ENCODE measurements around the gene FOXRED2.
"Not testable (repeated sequence)": the region's sequence is repeated elsewhere in the genome, so short reads cannot be mapped to it uniquely, and the experiment has no call there.

The FOXRED2 gene

DNA sequence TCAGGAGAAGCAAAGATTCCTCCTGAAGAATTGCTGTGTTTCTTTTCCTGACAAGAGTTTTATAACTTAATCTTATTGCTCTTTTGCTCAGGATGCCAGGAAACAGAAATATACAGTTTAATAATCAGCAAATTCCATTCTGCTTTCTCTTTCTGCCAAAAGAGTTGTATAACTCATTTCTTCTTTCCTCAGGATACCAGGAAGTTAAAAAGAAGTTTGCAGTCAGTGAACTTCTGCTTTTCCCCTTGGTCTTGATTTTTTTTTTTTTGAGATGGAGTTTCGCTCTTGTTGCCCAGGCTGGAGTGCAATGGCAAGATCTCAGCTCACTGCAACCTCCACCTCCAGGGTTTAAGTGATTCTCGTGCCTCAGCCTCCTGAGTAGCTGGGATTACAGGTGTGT is 13.1 kb upstream of the FOXRED2 start:
- not testable (repeated sequence) for DNase-seq (ENCODE audit: low read depth, low spot score)

DNA sequence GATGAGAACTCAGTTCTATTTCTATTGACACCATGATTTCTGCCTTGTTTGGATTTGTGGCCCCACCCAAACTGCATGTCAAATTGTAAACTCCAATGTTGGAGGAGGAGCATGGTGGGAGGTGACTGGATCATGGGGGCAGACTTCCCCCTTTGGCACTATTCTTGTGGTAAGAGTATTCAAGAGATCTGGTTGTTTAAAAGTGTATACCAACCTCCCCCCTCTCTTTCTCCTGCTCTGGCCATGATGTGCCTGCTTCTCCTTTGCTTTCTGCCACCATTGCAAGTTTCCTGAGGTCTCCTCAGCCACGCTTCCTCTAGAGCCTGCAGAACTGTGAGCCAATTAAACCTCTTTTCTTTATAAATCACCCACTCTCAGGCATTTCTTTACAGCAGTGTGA is 7.9 kb upstream of the FOXRED2 start:
- no peak for DNase-seq (ENCODE audit: low read depth, low spot score)

GRCh38 chr22:36512991-36513390 is 6.2 kb upstream of the FOXRED2 start:
- no peak for DNase-seq (ENCODE audit: low read depth, low spot score)

DNA sequence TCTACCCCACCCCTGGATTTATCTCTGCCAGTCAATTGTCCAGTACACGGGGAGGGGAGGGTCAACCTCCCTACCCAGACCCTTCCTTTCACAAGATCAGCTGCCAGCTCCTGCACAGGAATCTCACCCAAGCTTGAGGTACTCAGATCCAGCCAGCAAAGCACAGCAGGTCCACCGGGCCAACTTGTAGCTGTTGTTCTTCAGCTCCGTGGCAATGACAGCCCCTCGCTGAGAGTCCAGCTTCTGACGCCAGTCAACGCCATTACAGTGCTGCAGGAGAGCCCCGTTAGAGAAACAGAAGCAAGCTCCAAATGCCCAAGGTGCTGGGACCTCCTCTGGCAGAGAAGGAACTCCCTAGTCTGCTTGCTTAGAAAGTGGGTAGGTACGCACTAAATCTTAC is 5.5 kb upstream of the FOXRED2 start:
- no peak for DNase-seq (ENCODE audit: low read depth, low spot score)

DNA sequence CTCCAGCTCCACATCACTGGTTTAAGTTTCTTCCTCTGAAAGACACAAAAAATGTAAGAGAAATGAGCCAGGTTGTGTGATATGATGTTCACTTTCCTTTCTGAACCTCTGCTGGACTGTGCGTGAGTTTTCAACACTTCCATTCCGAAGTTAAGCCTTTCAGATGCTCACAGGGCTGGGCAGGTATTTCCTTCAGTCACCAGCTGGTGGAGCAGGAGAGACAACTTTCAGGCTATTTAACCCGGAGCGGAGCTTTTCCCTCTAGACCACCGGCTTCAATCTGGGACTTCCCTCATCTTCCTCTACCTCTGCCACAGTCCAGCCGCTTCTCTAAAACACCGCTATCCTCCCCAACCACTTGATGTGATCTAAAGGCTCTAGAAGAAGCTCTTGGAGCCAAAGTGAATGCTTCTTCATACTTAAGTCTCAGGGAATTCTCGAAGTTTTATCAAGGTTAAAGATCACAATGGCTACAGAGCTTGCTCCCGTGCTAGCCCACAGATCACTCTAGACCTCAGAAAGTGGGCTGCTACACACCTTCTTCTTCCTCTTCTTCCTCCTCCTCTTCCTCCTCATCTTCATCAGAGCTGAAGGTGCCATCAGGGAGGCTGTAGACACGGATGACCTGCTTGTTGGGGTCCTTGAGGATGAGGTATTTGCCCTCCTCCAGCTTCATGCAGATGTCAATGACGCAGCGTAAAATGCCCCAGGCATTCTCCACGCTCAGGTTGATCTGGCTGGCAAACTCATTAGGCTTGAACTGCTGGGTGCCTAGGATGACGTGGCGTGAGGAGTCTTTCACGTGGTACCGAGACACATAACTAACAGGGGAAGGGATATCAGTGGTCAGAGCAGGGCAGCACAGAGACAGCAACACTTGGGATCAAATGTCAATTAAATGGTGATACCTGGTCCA is 4.4 kb upstream of the FOXRED2 start:
- no peak for DNase-seq (ENCODE audit: low read depth, low spot score)

GRCh38 chr22:36510384-36510783 is 3.5 kb upstream of the FOXRED2 start:
- no peak for DNase-seq (ENCODE audit: low read depth, low spot score)

DNA sequence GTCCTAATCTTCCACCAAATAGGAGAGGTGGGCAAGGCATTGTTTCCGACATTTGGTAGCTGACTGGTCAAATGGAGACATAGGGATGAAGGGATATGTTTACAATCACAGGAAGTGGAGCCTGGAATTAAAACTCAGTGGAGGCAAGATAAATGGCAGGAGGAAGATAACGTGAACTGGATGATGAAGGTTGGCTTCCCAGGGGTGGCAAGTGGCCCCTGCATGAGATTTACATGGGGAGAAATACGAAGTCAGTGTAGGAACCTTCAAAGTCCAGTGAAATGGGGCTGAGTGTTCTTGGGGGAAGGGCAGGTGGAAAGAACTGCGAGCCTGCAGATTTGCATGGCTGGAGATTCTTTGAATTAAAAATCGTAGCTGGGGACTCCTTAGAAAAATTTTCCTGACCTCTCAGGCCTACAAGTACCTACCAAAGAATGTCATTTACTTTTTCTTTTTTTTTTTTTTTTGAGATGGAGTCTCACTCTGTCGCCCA is 724 bp upstream of the FOXRED2 start:
- no peak for DNase-seq (ENCODE audit: low read depth, low spot score)

- DNase-seq (ENCODE audit: low read depth, low spot score) = no peak
Observed at GRCh38 chr22:36505998-36506635, 723 bp downstream of the FOXRED2 start.

DNA sequence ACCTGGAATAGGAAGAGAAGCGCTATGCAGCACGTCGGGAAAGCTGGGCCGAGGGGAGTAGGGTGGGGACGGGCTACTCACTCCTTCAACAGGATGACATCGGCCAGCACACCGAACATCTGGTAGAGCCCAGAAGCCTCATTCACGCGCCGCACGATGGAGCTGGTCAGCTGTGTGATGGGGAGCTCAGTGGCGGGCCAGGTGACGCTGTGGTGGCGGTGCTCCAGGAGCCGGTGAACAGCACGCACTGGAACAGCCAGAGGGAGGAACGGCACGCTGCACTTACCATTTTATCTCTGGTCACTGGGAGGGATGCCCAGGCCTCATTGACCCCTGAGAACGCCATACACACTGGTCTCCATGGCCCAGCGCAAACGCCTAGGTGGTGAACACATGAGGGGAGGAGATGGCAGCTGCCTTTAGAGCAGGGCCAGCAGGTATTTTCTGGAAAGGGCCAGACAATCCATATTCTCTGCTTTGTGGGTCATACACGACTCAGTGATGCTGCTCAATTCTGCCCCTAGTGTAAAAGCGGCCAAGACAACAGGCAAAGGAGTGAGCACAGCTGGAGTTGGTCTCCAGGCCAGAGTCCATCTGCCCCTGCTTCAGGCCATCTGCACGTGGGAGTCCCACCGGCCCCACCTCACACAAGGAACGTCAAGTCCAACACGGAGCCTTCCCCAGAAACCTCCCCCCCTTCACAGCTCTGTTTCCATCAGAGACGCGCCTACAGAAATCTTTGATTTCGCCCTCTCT is 8.8 kb downstream of the FOXRED2 start:
- no peak for DNase-seq (ENCODE audit: low read depth, low spot score)

- no peak for DNase-seq (ENCODE audit: low read depth, low spot score)
Observed at GRCh38 chr22:36493690-36494110, 13.1 kb downstream of the FOXRED2 start.

DNA sequence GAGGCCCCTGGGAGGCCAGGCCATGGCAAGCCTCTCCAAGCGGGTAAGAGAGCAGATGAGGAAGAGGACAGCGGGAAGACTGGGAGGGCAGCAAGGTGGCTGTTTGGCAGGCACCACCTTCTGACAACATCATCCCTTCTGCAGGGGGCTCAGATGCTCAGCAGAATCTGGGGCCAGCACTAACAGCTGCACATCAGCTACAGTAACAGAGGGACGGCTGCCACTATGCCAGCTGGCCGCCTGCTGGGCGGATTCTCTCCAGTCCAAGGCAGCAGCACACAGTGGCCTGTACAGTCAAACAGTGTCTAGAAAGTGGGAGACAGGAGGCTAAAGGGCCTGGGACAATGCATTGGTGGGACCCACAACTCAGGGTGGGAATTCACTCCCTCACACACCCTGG is 14.7 kb downstream of the FOXRED2 start:
- DNase-seq (ENCODE audit: low read depth, low spot score) = no peak

DNA sequence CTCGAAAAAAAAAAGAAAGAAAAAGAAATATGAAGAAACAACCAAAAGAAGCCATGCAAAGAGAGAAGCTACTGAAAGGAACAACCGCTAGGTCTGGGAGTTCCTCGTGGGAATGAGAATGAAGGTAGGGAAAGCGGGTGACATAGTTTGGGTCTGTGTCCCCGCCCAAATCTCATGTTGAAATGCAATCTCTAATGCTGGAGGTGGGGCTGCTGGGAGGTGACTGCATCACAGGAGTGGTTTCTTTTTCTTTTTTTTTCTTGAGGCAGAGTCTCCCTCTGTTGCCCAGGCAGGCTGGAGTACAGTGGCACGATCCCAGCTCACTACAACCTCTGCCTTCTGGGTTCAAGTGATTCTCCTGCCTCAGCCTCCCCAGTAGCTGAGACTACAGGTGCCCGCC is 15.7 kb downstream of the FOXRED2 start:
- no peak for DNase-seq (ENCODE audit: low read depth, low spot score)

DNA sequence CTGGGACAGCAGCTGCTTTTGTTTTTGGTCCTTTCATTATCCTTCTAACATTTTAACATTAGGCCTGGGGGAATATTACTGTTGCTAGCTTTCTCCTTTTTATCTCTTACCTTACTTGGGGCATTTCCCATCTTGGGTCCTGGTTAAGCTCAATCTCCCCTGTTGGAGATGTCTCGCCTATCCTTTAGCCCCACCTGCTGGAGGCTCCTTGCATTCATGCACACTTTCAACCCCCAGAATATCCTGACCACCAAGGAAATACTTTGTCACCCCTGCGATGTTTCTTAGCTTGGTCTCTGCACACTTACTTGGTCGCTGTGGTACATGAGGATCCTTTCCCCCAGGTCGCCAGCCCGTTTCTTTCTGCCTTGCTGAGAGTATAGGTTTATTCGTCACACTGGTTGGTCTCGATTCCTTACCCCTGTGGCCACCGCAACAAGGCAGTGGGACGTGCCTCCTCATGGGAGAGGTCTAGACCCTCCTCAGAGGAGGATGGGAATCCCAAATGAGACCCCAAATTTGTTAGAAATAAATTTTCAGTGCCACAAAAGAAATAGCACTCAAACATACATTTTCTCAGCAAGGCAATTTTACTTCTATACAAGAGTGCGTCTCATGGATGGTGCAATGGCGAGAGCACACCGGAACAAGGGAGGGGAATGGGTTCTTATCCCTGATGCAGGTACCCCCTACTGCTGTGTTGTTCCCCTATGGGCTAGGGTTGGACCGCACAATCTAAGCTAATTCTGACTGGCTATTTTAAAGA is 20.0 kb downstream of the FOXRED2 start:
- DNase-seq (ENCODE audit: low read depth, low spot score) = no peak

GRCh38 chr22:36481393-36482168 is 25.3 kb downstream of the FOXRED2 start, which contains the start of gene TXN2:
Gene TXN2, minus strand, starts transcription at chr22:36481640. Its CDS starts 803 bp downstream, at chr22:36480837.
- peak; percentile 82 for DNase-seq (ENCODE audit: low read depth, low spot score)

DNA sequence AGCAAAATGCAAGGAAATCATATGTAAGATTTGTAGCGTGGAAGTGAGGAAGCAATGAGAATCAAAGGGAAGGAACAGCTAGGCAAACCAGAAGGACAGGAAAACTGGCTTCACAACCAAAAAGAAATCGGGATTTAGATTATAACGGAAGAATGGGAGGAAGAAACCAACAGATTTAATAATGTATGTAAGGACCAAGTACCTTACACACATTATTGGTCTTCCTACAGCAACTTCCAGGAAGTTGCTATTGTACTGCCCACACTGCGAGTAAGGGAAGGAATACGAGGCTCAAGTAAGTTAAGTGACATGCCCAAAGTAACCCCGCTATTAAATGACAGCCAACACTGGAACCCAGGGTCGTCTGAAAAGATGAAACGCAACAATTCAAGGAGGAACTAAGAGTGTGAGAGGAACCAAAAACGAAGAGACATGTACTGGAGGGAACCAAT is 25.9 kb downstream of the FOXRED2 start:
- no peak for DNase-seq (ENCODE audit: low read depth, low spot score)

- DNase-seq (ENCODE audit: low read depth, low spot score) = no peak
Observed at GRCh38 chr22:36478966-36479365, 27.9 kb downstream of the FOXRED2 start.

- no peak for DNase-seq (ENCODE audit: low read depth, low spot score)
Observed at GRCh38 chr22:36475341-36475740, 31.5 kb downstream of the FOXRED2 start.

DNA sequence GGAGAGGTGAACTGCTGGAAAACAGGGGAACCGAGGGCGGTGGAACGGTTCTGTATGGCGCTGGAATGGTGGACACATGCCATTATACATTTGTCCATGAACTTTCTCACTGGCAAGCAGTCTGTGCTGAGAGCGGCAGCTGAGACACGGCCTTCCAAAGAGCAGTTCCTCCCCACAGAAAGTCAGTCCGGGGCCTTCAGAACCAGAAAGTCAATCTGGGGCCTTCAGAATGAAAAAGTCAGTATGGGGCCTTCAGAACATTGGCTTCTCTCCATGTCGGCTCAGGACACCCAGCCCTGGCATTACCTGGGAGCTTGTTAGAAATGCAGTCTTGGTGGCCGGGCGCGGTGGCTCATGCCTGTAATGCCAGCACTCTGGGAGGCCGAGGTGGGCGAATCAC is 34.2 kb downstream of the FOXRED2 start:
- no peak for DNase-seq (ENCODE audit: low read depth, low spot score)

GRCh38 chr22:36471341-36471821 is 35.5 kb downstream of the FOXRED2 start:
- DNase-seq (ENCODE audit: low read depth, low spot score) = no peak

DNA sequence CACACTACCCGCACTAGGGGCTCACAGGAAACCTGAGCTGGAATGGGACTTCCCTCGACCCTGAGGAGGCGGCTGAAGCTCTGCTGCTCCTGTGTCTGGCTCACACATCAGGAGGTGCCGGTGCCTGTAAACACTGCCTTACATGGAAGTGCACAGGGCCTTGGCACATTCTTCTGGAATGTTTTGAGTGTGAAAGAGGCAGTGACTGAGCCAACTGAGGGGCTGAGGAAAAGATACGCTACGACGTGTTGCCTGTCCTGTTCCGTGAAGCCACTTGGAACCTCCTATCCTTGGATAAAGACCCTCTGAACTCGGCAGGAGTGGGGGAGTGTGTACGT is 35.9 kb downstream of the FOXRED2 start:
- DNase-seq (ENCODE audit: low read depth, low spot score) = no peak

Data from brain pericyte (primary cell).